Mucosa of descending colon (tissue), 3 donors: ENCODE data around the gene LMBRD2. TPM values are rescaled to one million over a fixed set of nuclear protein-coding genes. Genes with fewer than 3 reads are reported as not detected.

Source experiments
- ATAC-seq: fragments of 200-7000 bp; cut with Tn5 transposase; one replicate; pipeline ENCODE4 v1.9.1; 2020; ENCODE audit warnings: mild to moderate bottlenecking, moderate library complexity
- DNase-seq, 3 donors: peaks; one replicate each; pipeline ENCODE4 v3.0.0-alpha.2; 2020
- H3K36me3 ChIP-seq: fragments of 200-600 bp; one replicate; pipeline ENCODE4 v1.8.0; 2021; ENCODE audit warnings: low read depth, mild to moderate bottlenecking
- H3K4me1 ChIP-seq: fragments of 200-600 bp; one replicate; pipeline ENCODE4 v1.8.0; 2021; ENCODE audit warnings: low read depth, mild to moderate bottlenecking
- H3K4me3 ChIP-seq: fragments of 200-600 bp; one replicate; pipeline ENCODE4 v1.8.0; 2021; ENCODE audit warnings: mild to moderate bottlenecking
- H3K9me3 ChIP-seq: fragments of 200-600 bp; one replicate; pipeline ENCODE4 v1.8.0; 2021; ENCODE audit warnings: mild to moderate bottlenecking
- CTCF ChIP-seq: fragments of 200-600 bp; IDR thresholded peaks from one replicate; pipeline ENCODE4 v1.8.0; 2022; ENCODE audit warnings: antibody characterized with exemption, mild to moderate bottlenecking
- intact Hi-C, 2 donors: fragments of 100-400 bp; cut with DNase I in 1 of 2; cut with micrococcal nuclease in 1 of 2; formaldehyde crosslinking; loops; one replicate each; pipeline versions ENCODE4 v1.11.0 to v1.11.1; 2022; cut with DNase I, micrococcal nuclease
- total RNA-seq, 3 donors: library from RNA; stranded (reverse); fragmentation: NEBNext Ultra II Directional in 2 of 3; extraction: Animal tissue kit (Norgen Biotek cat#: 25700) in 2 of 3; gene quantifications; one replicate each; pipeline versions ENCODE4 v1.2.1 to v1.2.4, GENCODE V29; 2021 to 2023
- donor health status: DM: no; HTN: no; CAD: no; lungs with moderate emphysema.
- donor health status: DM: no; HTN: no; CAD: no.
- donor health status: DM: no; HTN: yes; CAD: no.

The LMBRD2 gene
- total RNA-seq, 3 donors from 2014 or later: 14.8 to 18.0 (median 16.7) TPM

- intact Hi-C loops: no loop called here
- DNase-seq (no peak), ATAC-seq (no peak)
- H3K9me3 ChIP-seq: no peaks in the 10 kb centered on the region
- H3K4me1 ChIP-seq: peaks cover 6% of the 10 kb centered on the region
- H3K36me3 ChIP-seq: no peaks in the 10 kb centered on the region
- H3K4me3 ChIP-seq: no peak overlapping the region
- TF ChIP-seq CTCF: no peak
Measured at GRCh38 chr5:36156619-36157018, 4.9 kb upstream of the LMBRD2 start.

- DNase-seq: no peak
- Histone ChIP-seq H3K4me1 (peaks cover 6% of the 10 kb centered on the region), H3K36me3 (no peaks in the 10 kb centered on the region), H3K9me3 (no peaks in the 10 kb centered on the region), H3K4me3 (no peak overlapping the region)
- intact Hi-C loops: no loop called here
- ATAC-seq: no peak
- no peak for TF ChIP-seq CTCF
Measured at GRCh38 chr5:36156121-36156601, 4.5 kb upstream of the LMBRD2 start.

DNA sequence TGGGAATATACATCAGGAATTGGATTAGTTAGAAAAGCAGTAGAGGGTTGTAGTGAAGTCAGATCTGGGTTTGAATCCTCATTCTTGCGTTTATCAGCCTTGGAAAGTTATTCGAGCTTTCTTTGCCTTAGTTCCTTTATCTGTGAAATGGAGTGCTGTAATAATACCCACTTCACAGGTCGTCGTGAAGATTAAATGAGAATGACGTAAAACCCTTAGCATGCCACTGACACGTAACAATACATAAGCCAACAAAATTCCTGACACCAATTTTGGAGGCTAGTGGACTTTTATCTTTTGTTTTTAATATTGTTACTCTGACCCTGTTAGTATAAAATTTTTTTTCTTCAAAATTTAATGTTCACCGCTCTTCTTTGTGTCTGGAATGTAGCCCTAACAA lies 3.6 kb upstream of the LMBRD2 start:
- no peak for TF ChIP-seq CTCF
- H3K4me3 ChIP-seq: no peak overlapping the region
- ATAC-seq (no peak), DNase-seq (no peak)
- intact Hi-C loops: no loop called here
- H3K4me1 ChIP-seq: peaks cover 11% of the 10 kb centered on the region
- H3K36me3 ChIP-seq: no peaks in the 10 kb centered on the region
- no peaks in the 10 kb centered on the region for H3K9me3 ChIP-seq

DNA sequence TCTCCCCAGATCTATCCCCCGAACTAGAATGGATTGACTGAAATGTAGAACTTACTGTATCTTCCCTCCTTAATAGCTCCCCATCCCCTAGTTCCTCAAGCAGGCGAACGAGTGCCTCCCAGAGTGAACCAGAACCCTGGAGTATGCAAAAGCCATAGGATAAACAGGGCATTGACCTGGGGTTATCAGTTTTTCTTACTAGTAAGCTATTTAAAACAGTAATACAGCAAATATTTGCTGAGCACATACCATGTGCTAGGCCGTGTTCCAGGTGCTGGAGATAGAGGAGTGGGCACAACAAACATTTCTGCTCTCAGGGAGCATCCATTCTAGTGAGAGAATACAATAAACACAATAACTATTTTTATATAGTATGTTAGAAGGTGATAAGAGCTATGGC lies 2.0 kb upstream of the LMBRD2 start:
- TF ChIP-seq CTCF: no peak
- ATAC-seq (no peak), DNase-seq (no peak)
- peaks cover 13% of the 10 kb centered on the region for H3K4me1 ChIP-seq
- intact Hi-C loops: no loop called here
- H3K4me3 ChIP-seq: no peak overlapping the region
- no peaks in the 10 kb centered on the region for H3K9me3 ChIP-seq
- H3K36me3 ChIP-seq: no peaks in the 10 kb centered on the region

GRCh38 chr5:36153298-36153677 lies 1.6 kb upstream of the LMBRD2 start:
- intact Hi-C loops: no loop called here
- H3K4me1 ChIP-seq: peaks cover 13% of the 10 kb centered on the region
- ATAC-seq: no peak
- no peaks in the 10 kb centered on the region for H3K9me3 ChIP-seq
- no peak for DNase-seq
- no peak overlapping the region for H3K4me3 ChIP-seq
- TF ChIP-seq CTCF: no peak
- no peaks in the 10 kb centered on the region for H3K36me3 ChIP-seq
